H1 (cell line): Measurements from ENCODE around the gene ANO2. TPM values are rescaled to one million over a fixed set of nuclear protein-coding genes. Genes with fewer than 3 reads are reported as not detected.

Experiments
- CTCF ChIA-PET: fragments of 300-600 bp; sonication (Branson Sonifier 250); formaldehyde crosslinking; loops from one replicate; lab custom pipeline; 2021; ENCODE audit not compliant: partially characterized antibody; lab: Charles Lee
- POLR2A ChIA-PET: fragments of 300-600 bp; sonication (Branson Sonifier 250); formaldehyde crosslinking; loops from one replicate; lab custom pipeline; 2021; ENCODE audit warnings: inconsistent platforms; ENCODE audit not compliant: partially characterized antibody; lab: Charles Lee
- DNase-seq, 2 experiments: peaks; one replicate each; pipeline versions ENCODE4 v3.0.0 to v3.0.0-alpha.2; 2010 to 2022; ENCODE audit warnings: low spot score in 2 of 2, low read depth in 1 of 2, mixed read lengths in 1 of 2
- FAIRE-seq: peaks from 2 replicates; lab custom pipeline; 2011; peaks lifted over from hg19 to GRCh38; lab: Jason Lieb, UNC
- H2AFZ ChIP-seq: 2 replicates; pipeline ENCODE4 v1.8.1; 2012; ENCODE audit warnings: low read length, inconsistent platforms
- H2AK5ac ChIP-seq: 2 replicates; pipeline ENCODE4 v1.6.1; 2013; ENCODE audit warnings: low read depth, low read length
- H2BK120ac ChIP-seq: replicated peaks from 2 replicates; pipeline ENCODE3; 2013; ENCODE audit warnings: low read depth, low read length, inconsistent platforms
- H2BK12ac ChIP-seq: 2 replicates; pipeline ENCODE4 v1.6.1; 2013; ENCODE audit warnings: low read depth, low read length
- H2BK15ac ChIP-seq: 2 replicates; pipeline ENCODE4 v1.6.1; 2013; ENCODE audit warnings: low read length
- H2BK20ac ChIP-seq: 2 replicates; pipeline ENCODE4 v1.6.1; 2013; ENCODE audit warnings: low read length
- H2BK5ac ChIP-seq: 2 replicates; pipeline ENCODE4 v1.6.1; 2013; ENCODE audit warnings: low read depth, low read length
- H3K14ac ChIP-seq: 2 replicates; pipeline ENCODE4 v1.6.1; 2013; ENCODE audit warnings: inconsistent platforms; ENCODE audit not compliant: insufficient read length
- H3K18ac ChIP-seq: 2 replicates; pipeline ENCODE4 v1.6.1; 2013; ENCODE audit warnings: low read length; ENCODE audit errors: extremely low read depth
- H3K23ac ChIP-seq: 2 replicates; pipeline ENCODE4 v1.6.1; 2013; ENCODE audit warnings: inconsistent platforms; ENCODE audit not compliant: insufficient read length
- H3K23me2 ChIP-seq: 2 replicates; pipeline ENCODE4 v1.6.1; 2013; ENCODE audit warnings: low read depth, low read length
- H3K27ac ChIP-seq: 2 replicates; pipeline ENCODE4 v1.6.1; 2011; ENCODE audit warnings: low read depth, low read length, inconsistent platforms
- H3K27me3 ChIP-seq, 4 experiments: replicated peaks in 1 of 4; 1 replicate in 1 of 4; 2 replicates in 3 of 4; pipeline versions ENCODE4 v1.6.1 to v1.8.1; 2011 to 2013; ENCODE audit warnings: low read length in 3 of 4, mild to moderate bottlenecking in 3 of 4, inconsistent platforms in 2 of 4, mixed read lengths in 2 of 4, moderate library complexity in 1 of 4; ENCODE audit not compliant: control insufficient read depth in 3 of 4, insufficient read depth in 3 of 4; ENCODE audit errors: extremely low read depth in 1 of 4
- H3K36me3 ChIP-seq, 4 experiments: 2 replicates each; pipeline versions ENCODE4 v1.6.1 to v1.8.1; 2011 to 2013; ENCODE audit warnings: mild to moderate bottlenecking in 4 of 4, low read length in 3 of 4, moderate library complexity in 2 of 4, control low read depth in 1 of 4, inconsistent platforms in 1 of 4; ENCODE audit not compliant: insufficient read depth in 4 of 4, control insufficient read depth in 2 of 4
- H3K4ac ChIP-seq: replicated peaks from 2 replicates; pipeline ENCODE3; 2013; ENCODE audit warnings: low read length, low read depth, mixed read lengths, inconsistent platforms; ENCODE audit not compliant: insufficient read length
- H3K4me1 ChIP-seq, 4 experiments: replicated peaks in 1 of 4; 1 replicate in 1 of 4; 2 replicates in 3 of 4; pipeline versions ENCODE4 v1.6.1 to v1.8.1; 2011 to 2013; ENCODE audit warnings: low read length in 3 of 4, inconsistent platforms in 2 of 4, mixed read lengths in 1 of 4; ENCODE audit not compliant: insufficient read depth in 4 of 4, control insufficient read depth in 3 of 4
- H3K4me2 ChIP-seq, 2 experiments: 2 replicates each; pipeline versions ENCODE4 v1.6.1 to v1.8.1; 2011 to 2013; ENCODE audit warnings: low read depth in 2 of 2, low read length in 2 of 2, control low read depth in 1 of 2, inconsistent platforms in 1 of 2, mild to moderate bottlenecking in 1 of 2; ENCODE audit not compliant: insufficient read depth in 1 of 2
- H3K4me3 ChIP-seq, 4 experiments: fragments of 200-600, 300-600 bp in 1 of 4; sonication (generic), shearing (Covaris generic), sonication (Bioruptor Twin) in 1 of 4; 2 replicates each; pipeline versions ENCODE4 v1.5.1 to v1.8.1; 2011 to 2016; ENCODE audit warnings: low read length in 4 of 4, low read depth in 3 of 4, control low read depth in 2 of 4, inconsistent platforms in 2 of 4, mild to moderate bottlenecking in 2 of 4, mixed read lengths in 1 of 4, moderate library complexity in 1 of 4; ENCODE audit not compliant: insufficient read depth in 2 of 4; ENCODE audit errors: extremely low read depth in 1 of 4
- H3K56ac ChIP-seq: replicated peaks from 2 replicates; pipeline ENCODE3; 2013; ENCODE audit warnings: low read depth, mild to moderate bottlenecking, mixed read lengths, low read length, inconsistent platforms; ENCODE audit not compliant: insufficient read length
- H3K79me1 ChIP-seq: 2 replicates; pipeline ENCODE4 v1.6.1; 2013; ENCODE audit warnings: low read depth, low read length, control low read depth
- H3K79me2 ChIP-seq, 2 experiments: 2 replicates each; pipeline versions ENCODE4 v1.6.1 to v1.8.1; 2012 to 2013; ENCODE audit warnings: low read length in 2 of 2, mild to moderate bottlenecking in 2 of 2, inconsistent platforms in 1 of 2; ENCODE audit not compliant: insufficient read depth in 2 of 2, control insufficient read depth in 1 of 2
- H3K9ac ChIP-seq, 4 experiments: replicated peaks in 1 of 4; 1 replicate in 1 of 4; 2 replicates in 3 of 4; pipeline versions ENCODE4 v1.6.1 to v1.8.1; 2011 to 2013; ENCODE audit warnings: low read depth in 3 of 4, low read length in 3 of 4, control low read depth in 2 of 4, mild to moderate bottlenecking in 2 of 4, moderate library complexity in 2 of 4, inconsistent platforms in 1 of 4; ENCODE audit errors: extremely low read depth in 1 of 4
- H3K9me3 ChIP-seq, 2 experiments: 2 replicates each; pipeline versions ENCODE4 v1.6.1 to v1.8.1; 2012 to 2013; ENCODE audit warnings: mild to moderate bottlenecking in 2 of 2, moderate library complexity in 2 of 2, control low read depth in 1 of 2, inconsistent platforms in 1 of 2, low read depth in 1 of 2, low read length in 1 of 2, mixed read lengths in 1 of 2; ENCODE audit not compliant: insufficient read depth in 2 of 2
- H4K20me1 ChIP-seq, 2 experiments: replicated peaks in 1 of 2; 2 replicates each; pipeline versions ENCODE3 to v1.8.1; 2011 to 2013; ENCODE audit warnings: inconsistent platforms in 2 of 2, low read length in 2 of 2, mild to moderate bottlenecking in 1 of 2; ENCODE audit not compliant: insufficient read depth in 2 of 2, control insufficient read depth in 1 of 2
- H4K5ac ChIP-seq: 2 replicates; pipeline ENCODE4 v1.6.1; 2013; ENCODE audit warnings: low read length, low read depth, mixed read lengths, inconsistent platforms; ENCODE audit not compliant: insufficient read length
- H4K8ac ChIP-seq: 2 replicates; pipeline ENCODE4 v1.8.0; 2013; ENCODE audit warnings: mild to moderate bottlenecking, moderate library complexity, low read length, inconsistent platforms; ENCODE audit not compliant: insufficient read depth; ENCODE audit errors: extremely low read depth
- H4K91ac ChIP-seq: replicated peaks from 2 replicates; pipeline ENCODE3; 2013; ENCODE audit warnings: low read length, mixed read lengths, inconsistent platforms; ENCODE audit not compliant: insufficient read length
- SP4 ChIP-seq: IDR thresholded peaks from 2 replicates; pipeline ENCODE4 v1.6.1; 2012; ENCODE audit warnings: low read length, inconsistent platforms
- TAF1 ChIP-seq: IDR thresholded peaks from 2 replicates; pipeline ENCODE4 v1.6.1; 2011; ENCODE audit warnings: mild to moderate bottlenecking, low read depth, low read length
- TAF7 ChIP-seq: optimal IDR thresholded peaks from 2 replicates; pipeline ENCODE3; 2011; ENCODE audit warnings: low read depth, mild to moderate bottlenecking, inconsistent platforms, low read length, moderate library complexity, borderline replicate concordance
- WGBS, 2 experiments: shearing (Covaris generic) in 1 of 2; methylation state at CpG; one replicate each; pipeline versions ENCODE4 v1.1.6 to v1.1.7; 2013 to 2015; ENCODE audit warnings: low lambda C conversion rate in 2 of 2, mixed read lengths in 2 of 2, inconsistent platforms in 1 of 2, low coverage in 1 of 2, missing lambda C conversion rate in 1 of 2; ENCODE audit not compliant: insufficient replicate concordance in 2 of 2, insufficient coverage in 1 of 2, insufficient read length in 1 of 2; ENCODE audit errors: extremely low coverage in 1 of 2, missing lambda C conversion rate in 1 of 2; 5-methylcytosine and 5-hydroxymethylcytosine counted together
- polyA plus RNA-seq, 7 experiments: library from polyadenylated mRNA; depleted of rRNA in 3 of 7; stranded (reverse) in 5 of 7; unstranded in 2 of 7; fragments of >200 nt in 5 of 7; fragments of 200-250 nt in 2 of 7; gene quantifications; 1 replicate in 5 of 7; 2 replicates in 1 of 7; 4 replicates in 1 of 7; pipeline versions ENCODE4 v1.2.1 to v1.2.3, GENCODE V29; 2011 to 2013; ENCODE audit warnings: missing spikeins in 2 of 7, mixed read lengths in 2 of 7
- total RNA-seq: library from RNA; stranded (reverse); fragmentation: NEBNext Ultra II Directional; extraction: Animal tissue kit (Norgen Biotek cat#: 25700); gene quantifications from 2 replicates; pipeline ENCODE4 v1.2.1, GENCODE V29; 2021

Gene ANO2
- total and polyA plus RNA-seq, 2 of the 8 experiments (the other 6 are each of a cell fraction or from before 2014, with no cell fraction given): 1.9 to 5.5 TPM

GRCh38 chr12:5716976-5717375, 228.1 kb downstream of the ANO2 start:
- H2BK120ac ChIP-seq: no peak overlapping the region
- no peak overlapping the region for H3K4ac ChIP-seq
- H3K9me3 ChIP-seq: no peaks in the 10 kb centered on the region
- CTCF ChIA-PET: interaction anchor here (1.1 to 7.3 kb wide), 3 partner anchors 29 to 80 kb away, joined by 3 to 35 read pairs (median 4); no protein-coding TSS in a partner anchor
- no peaks in the 10 kb centered on the region for H3K4me1 ChIP-seq
- H2BK12ac ChIP-seq: no peak overlapping the region
- no peak overlapping the region for H3K4me2 ChIP-seq
- H3K79me1 ChIP-seq: no peaks in the 10 kb centered on the region
- H3K23me2 ChIP-seq: no peaks in the 10 kb centered on the region
- H3K79me2 ChIP-seq: no peaks in the 10 kb centered on the region
- H3K23ac ChIP-seq: no peak overlapping the region
- H3K27ac ChIP-seq: no peak overlapping the region
- H3K56ac ChIP-seq: no peak overlapping the region
- no peak overlapping the region for H4K5ac ChIP-seq
- H2BK20ac ChIP-seq: no peak overlapping the region
- H4K8ac ChIP-seq: no peak overlapping the region
- H2AFZ ChIP-seq: no peak overlapping the region
- H2BK5ac ChIP-seq: no peak overlapping the region
- no peaks in the 10 kb centered on the region for H3K36me3 ChIP-seq
- WGBS, 2 experiments: 93% methylated on average over 3 of the region's 3 CpGs; no CpG with 5 or more reads in 1 of the 2 experiments
- H3K18ac ChIP-seq: no peak overlapping the region
- H4K20me1 ChIP-seq: no peaks in the 10 kb centered on the region
- H3K27me3 ChIP-seq: no peaks in the 10 kb centered on the region
- DNase-seq (no peak), FAIRE-seq (no peak)
- H3K9ac ChIP-seq: no peak overlapping the region
- POLR2A ChIA-PET: interaction anchor here (1.2 kb wide), 1 partner anchor 9 kb away, joined by 3 read pairs; no protein-coding TSS in a partner anchor
- H4K91ac ChIP-seq: no peak overlapping the region
- no peak for TF ChIP-seq SP4
- TF ChIP-seq TAF7: no peak
- no peak for TF ChIP-seq TAF1
- no peak overlapping the region for H3K14ac ChIP-seq
- H2BK15ac ChIP-seq: no peak overlapping the region
- H3K4me3 ChIP-seq: no peak overlapping the region
- H2AK5ac ChIP-seq: no peak overlapping the region
